Muscle layer of colon (tissue), 2 donors: ENCODE data around the gene MAP1B.

Source experiments
- H3K27ac ChIP-seq: one replicate; pipeline ENCODE4 v1.7.0; 2013; ENCODE audit warnings: low read depth, mild to moderate bottlenecking, low read length, moderate library complexity
- H3K27me3 ChIP-seq, 2 donors: one replicate each; pipeline ENCODE4 v1.7.0; 2013; ENCODE audit warnings: low read length in 2 of 2, mild to moderate bottlenecking in 2 of 2; ENCODE audit not compliant: insufficient read depth in 2 of 2, control insufficient read depth in 1 of 2
- H3K36me3 ChIP-seq: one replicate; pipeline ENCODE4 v1.7.0; 2013; ENCODE audit warnings: mild to moderate bottlenecking, low read length; ENCODE audit not compliant: insufficient read depth
- H3K4me1 ChIP-seq: one replicate; pipeline ENCODE4 v1.7.0; 2013; ENCODE audit warnings: mild to moderate bottlenecking, low read length; ENCODE audit not compliant: insufficient read depth
- H3K4me3 ChIP-seq, 2 donors: one replicate each; pipeline ENCODE4 v1.7.0; 2013; ENCODE audit warnings: low read length in 2 of 2, low read depth in 1 of 2, mild to moderate bottlenecking in 1 of 2, moderate library complexity in 1 of 2
- H3K9ac ChIP-seq: one replicate; pipeline ENCODE4 v1.7.0; 2013; ENCODE audit warnings: low read length
- H3K9me3 ChIP-seq: one replicate; pipeline ENCODE4 v1.7.0; 2013; ENCODE audit warnings: mild to moderate bottlenecking, low read length
- donor health status: abdominal sarcoma.
- donor health status: Adenocarcinoma of cecum.

MAP1B gene

DNA sequence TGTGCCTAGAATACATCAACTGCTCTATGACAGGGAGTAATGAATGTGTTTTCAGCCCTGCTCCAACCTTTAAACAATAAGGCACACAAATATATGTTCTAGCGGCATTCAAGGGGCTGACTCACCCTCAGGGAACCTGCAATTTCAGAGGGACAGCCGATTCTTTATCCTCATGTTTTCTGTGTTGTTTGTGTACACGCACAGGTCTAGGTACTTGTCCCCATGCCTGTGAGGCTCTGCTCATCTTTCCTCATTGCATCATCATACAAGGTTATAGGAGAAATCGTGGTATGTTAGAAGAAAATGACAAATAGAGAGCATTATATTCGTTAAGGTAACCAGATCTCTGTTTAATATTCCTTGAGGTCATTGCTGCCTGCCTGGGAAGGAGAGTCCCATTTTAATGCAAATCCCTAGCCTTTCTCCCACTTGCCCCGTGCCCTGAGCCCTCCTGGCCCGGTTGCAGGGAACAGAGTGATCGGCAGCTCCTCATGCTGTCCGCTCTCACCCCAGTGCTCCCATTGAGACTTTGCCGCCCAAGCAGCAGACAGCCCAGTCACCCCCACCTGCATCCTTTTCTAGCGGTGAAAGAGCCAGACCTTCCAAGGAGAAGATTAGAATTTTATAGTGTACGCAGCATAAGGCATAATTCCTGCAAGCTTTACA lies 14.6 kb downstream of the MAP1B start:
- Histone ChIP-seq H3K27ac (no peak overlapping the region), H3K4me1 (no peaks in the 10 kb centered on the region), H3K4me3 (no peak overlapping the region), H3K9me3 (no peaks in the 10 kb centered on the region), H3K27me3 (no peaks in the 10 kb centered on the region), H3K9ac (no peak overlapping the region), H3K36me3 (no peaks in the 10 kb centered on the region)

DNA sequence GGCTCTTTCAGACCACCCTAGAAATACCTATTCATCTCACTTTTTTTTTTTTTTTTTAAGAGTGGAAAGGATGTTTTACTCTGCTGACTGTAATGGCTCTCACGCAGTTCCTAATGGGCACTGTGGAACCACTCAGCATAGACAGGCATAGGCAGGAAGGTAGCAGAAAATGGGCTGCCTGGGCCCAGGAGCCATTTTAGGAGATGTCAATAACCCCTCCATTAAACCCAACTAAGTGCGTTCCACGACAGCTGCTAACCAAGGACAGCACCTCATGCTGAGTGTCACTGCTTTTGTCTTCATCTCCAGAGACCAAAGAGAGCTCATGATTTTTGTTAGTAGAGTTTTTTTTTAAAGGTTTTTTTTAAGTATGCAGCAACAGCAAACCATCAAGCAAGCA lies 15.3 kb downstream of the MAP1B start:
- Histone ChIP-seq H3K4me1 (no peaks in the 10 kb centered on the region), H3K4me3 (no peak overlapping the region), H3K27ac (no peak overlapping the region), H3K9me3 (no peaks in the 10 kb centered on the region), H3K36me3 (no peaks in the 10 kb centered on the region), H3K9ac (no peak overlapping the region), H3K27me3 (no peaks in the 10 kb centered on the region)

DNA sequence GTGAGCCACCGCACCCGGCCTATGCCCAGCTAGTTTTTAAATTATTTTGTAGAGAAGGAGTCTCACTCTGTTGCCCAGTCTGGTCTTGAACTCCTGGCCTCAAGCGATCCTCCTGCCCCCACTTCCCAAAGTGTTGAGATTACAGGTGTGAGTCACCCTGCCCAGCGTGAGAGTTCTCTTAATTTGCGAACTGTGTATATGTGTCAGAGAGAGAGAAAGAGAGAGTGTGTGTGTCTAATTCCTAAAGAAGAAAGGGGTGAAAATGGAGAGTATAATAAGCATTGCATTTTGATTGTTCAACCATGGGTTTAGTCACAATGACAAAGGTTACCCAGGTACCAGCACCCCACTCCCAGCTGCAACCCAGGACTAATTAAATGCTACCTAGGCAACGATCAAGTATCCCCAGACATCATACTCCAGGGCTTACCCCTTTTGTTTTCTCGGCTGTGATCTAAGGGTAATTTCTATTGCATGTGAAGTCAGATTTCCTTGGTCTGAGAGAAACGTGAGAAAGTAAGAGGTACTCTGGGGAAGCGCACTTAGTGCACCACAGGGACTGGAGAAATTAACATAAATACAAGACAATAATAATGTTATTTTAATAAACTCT lies 16.6 kb downstream of the MAP1B start:
- Histone ChIP-seq H3K27me3 (no peaks in the 10 kb centered on the region), H3K9ac (no peak overlapping the region), H3K27ac (no peak overlapping the region), H3K9me3 (no peaks in the 10 kb centered on the region), H3K4me3 (no peak overlapping the region), H3K4me1 (no peaks in the 10 kb centered on the region), H3K36me3 (no peaks in the 10 kb centered on the region)

DNA sequence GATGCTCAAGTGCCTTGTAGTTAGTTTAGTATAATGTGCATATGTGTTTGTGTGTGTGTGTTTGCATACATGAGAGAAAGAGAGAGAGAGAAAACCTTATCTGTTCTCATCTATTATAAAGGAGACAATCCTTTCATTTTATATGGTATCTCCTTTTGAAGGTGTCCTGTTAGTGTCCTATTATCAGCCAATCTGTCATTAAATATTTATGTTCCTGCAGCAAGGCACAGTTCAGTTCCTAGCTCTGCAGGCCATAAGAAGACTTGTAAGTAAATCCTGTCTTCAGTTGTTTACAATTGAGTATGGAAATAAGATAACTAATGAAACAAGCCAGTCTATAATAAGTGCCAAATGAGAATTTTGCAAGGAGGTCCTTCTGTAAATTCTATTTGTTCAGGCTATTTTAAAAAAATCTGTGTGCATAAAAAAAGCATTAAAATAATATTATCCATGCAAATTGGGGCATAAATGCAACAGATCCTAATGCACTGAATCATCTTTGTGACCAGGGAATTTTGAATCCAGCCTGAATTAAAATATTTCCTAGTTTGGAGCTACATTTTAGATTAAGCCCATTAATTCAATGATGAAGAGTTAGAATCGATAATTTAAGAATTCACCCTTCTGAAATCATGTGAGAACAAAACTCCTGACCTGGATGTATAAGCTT lies 18.1 kb downstream of the MAP1B start:
- H3K4me1 ChIP-seq = no peaks in the 10 kb centered on the region
- no peak overlapping the region for H3K27ac ChIP-seq
- H3K9me3 ChIP-seq = no peaks in the 10 kb centered on the region
- no peak overlapping the region for H3K9ac ChIP-seq
- H3K27me3 ChIP-seq = no peaks in the 10 kb centered on the region
- no peaks in the 10 kb centered on the region for H3K36me3 ChIP-seq
- H3K4me3 ChIP-seq = no peak overlapping the region

DNA sequence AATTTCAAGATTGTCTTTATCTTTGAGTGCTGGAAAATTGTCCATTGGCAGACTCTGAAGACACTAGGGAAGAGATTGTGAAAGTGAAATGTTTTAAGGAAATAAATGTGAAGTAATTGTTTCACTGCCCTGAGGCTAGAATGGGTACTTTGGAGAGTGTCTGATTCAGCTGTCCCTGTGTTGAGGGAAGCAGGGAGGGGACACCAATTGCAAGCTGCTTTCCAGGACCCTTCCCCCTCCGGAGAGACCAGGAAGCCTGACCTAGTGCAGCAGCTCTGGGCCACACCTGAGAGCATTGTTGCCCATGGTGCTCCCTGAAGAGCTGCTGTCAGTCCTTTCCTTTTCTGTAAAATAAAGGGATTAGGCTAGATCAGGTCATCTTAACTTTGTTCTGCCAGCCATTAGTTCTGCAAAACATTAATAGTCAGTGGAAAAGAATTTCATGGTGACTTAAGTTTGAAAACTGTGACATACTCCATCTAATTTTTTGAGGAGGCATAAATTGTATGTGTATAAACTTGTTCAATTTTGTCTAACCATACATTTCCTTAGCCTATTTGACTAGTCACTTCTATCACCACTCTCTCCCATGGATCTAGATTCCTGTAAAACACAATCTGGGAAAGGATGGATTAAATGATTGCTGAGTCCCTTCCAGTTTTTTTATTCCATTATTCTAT lies 18.8 kb downstream of the MAP1B start:
- H3K4me3 ChIP-seq = no peak overlapping the region
- H3K36me3 ChIP-seq = no peaks in the 10 kb centered on the region
- H3K27me3 ChIP-seq = no peaks in the 10 kb centered on the region
- H3K4me1 ChIP-seq = no peaks in the 10 kb centered on the region
- no peak overlapping the region for H3K27ac ChIP-seq
- H3K9ac ChIP-seq = no peak overlapping the region
- H3K9me3 ChIP-seq = no peaks in the 10 kb centered on the region

DNA sequence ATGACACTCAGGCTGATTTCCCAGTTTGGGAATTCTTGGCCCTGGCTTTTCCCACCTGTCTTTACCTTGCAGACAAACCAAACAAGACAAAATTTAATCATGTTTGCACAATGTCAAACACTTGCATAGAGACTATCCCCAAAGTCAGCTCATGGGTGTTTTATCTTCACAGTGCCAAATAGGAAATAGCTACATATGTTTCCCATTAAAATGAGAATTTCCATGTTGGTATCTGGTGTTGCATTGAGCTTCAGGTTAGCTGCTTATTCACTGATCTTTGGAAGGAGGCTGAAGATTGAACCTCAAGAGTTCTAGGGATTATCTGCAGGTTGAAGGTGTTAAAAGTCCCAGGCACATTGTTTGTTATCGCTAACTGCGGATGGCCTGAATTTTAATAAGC lies 19.5 kb downstream of the MAP1B start:
- Histone ChIP-seq H3K4me1 (no peaks in the 10 kb centered on the region), H3K27ac (no peak overlapping the region)

DNA sequence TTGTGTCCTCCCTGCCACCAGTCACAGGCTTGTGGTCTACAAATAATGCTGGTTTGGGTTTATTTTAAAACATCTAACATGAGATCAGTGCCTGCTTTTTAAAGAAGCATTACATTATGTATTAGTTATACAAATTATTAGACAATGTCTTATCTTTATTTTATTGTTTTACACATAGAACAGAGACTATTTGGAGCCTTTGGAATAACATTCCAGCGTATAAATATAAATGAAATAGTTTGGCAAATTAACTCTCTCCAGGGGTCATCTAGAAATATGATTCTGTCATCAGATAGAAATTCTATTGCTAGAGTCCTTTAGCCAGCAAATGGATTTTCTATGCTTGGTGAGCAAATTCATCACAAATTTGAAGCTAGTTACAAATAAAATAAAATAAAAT lies 22.4 kb downstream of the MAP1B start:
- Histone ChIP-seq H3K9ac (no peak overlapping the region), H3K4me1 (no peaks in the 10 kb centered on the region), H3K4me3 (no peak overlapping the region), H3K9me3 (no peaks in the 10 kb centered on the region), H3K27ac (no peak overlapping the region), H3K27me3 (no peaks in the 10 kb centered on the region), H3K36me3 (no peaks in the 10 kb centered on the region)

More for the DNA sequence above, 19.5 kb downstream of the MAP1B start:
- Histone ChIP-seq H3K36me3 (no peaks in the 10 kb centered on the region), H3K4me3 (no peak overlapping the region), H3K9me3 (no peaks in the 10 kb centered on the region), H3K9ac (no peak overlapping the region), H3K27me3 (no peaks in the 10 kb centered on the region)

DNA sequence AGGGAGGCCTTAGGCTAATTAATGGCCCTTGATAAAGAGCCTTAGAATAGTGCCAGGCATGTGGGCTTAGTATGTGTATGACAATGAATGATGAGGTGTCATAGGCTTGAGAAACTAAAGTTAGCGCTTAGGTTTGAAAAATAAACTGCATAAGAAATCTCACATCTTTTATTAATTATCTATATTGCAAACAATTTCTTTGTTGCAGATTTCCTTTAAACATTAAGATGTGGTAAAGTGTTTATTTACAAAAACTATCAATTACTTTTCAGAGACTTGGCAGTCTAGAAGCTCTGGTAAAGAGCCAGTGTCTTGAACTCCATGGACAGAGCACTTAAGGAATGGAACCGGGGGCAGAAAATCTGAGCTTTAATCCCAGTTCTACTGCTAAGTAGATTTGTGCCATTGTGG lies 23.1 kb downstream of the MAP1B start:
- Histone ChIP-seq H3K4me3 (no peak overlapping the region), H3K4me1 (no peaks in the 10 kb centered on the region), H3K27ac (no peak overlapping the region)

DNA sequence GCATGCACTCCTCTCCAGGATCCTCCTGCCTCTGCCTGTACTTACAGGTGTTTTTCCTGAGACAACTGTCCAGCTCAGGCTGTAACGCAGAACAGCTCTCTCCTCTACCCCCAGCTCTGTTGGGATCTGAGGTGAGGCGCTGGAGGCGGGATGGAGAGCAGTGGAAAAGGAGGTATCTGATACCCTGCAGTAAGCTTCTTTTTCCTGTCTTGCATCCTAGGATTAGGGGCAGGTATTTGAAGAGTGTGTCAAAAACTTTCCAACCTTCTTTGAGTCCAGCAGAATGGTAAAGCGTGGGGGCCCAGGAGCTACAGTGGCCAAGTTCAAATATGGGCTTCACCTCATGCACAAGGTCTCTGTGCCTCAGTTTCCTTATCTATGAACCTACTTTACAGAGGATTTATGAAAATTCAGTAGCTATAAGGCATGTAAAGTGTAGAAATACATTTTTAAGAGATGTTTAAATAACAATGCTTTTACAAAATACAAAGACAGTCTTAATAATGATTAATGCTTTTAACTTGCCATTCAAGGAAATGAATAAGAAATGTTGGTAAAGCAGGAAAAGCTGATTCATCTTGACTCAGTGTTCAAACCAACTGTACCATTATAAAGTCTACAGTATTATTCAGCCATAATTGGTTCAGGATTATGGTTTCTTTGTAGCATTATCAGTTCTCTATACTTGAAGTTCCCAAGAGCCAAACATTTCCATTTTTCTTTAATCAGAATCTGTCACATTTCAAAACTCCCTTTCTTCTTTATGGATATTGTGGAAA lies 26.1 kb downstream of the MAP1B start:
- H3K4me1 ChIP-seq = no peaks in the 10 kb centered on the region
- H3K27ac ChIP-seq = no peak overlapping the region
- H3K4me3 ChIP-seq = no peak overlapping the region
- H3K27me3 ChIP-seq = no peaks in the 10 kb centered on the region
- H3K9ac ChIP-seq = no peak overlapping the region
- no peaks in the 10 kb centered on the region for H3K36me3 ChIP-seq
- no peaks in the 10 kb centered on the region for H3K9me3 ChIP-seq

More for the DNA sequence above, 23.1 kb downstream of the MAP1B start:
- Histone ChIP-seq H3K27me3 (no peaks in the 10 kb centered on the region), H3K9me3 (no peaks in the 10 kb centered on the region), H3K36me3 (no peaks in the 10 kb centered on the region), H3K9ac (no peak overlapping the region)

DNA sequence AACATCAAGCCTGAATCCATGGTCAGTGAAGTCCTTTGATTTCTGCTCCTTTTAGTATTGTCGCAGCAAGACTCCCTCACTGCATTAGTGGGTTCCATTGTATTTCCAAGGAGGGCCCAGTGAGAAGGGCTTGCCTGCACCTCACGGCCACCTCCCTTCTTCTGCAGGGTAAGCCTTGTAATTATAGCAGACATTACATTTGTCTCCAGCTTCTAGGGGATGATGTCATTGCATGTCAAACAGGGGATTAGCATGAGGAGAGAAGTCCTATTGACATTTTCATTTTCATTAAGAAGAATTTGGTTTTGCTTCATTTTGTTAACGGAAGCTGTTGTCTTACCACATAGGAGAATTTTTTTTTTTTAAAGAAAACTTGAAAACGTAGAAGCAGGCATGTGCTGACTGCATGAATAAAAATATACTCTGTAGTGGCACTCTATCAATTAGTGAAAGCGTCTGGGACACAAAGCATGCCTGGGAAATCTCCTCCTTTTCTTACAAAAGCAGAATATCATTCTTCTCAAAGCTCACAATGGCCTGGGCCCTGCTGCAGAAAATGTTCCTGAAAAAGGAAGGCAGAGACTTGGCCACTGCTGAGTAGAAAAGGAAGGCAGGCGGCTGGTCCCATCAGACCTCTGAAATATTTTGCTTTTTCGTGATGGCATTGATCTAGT lies 27.1 kb downstream of the MAP1B start:
- no peak overlapping the region for H3K9ac ChIP-seq
- no peaks in the 10 kb centered on the region for H3K4me1 ChIP-seq
- no peaks in the 10 kb centered on the region for H3K27me3 ChIP-seq
- no peaks in the 10 kb centered on the region for H3K36me3 ChIP-seq
- no peaks in the 10 kb centered on the region for H3K9me3 ChIP-seq
- no peak overlapping the region for H3K4me3 ChIP-seq
- H3K27ac ChIP-seq = no peak overlapping the region
